IPS-11a (cell line): ENCODE data around the gene SUSD4.

Experiments used
- H3K4me3 ChIP-seq: one replicate; pipeline ENCODE4 v1.5.1; 2013; ENCODE audit warnings: low read depth, low read length, control low read depth

SUSD4 gene

DNA sequence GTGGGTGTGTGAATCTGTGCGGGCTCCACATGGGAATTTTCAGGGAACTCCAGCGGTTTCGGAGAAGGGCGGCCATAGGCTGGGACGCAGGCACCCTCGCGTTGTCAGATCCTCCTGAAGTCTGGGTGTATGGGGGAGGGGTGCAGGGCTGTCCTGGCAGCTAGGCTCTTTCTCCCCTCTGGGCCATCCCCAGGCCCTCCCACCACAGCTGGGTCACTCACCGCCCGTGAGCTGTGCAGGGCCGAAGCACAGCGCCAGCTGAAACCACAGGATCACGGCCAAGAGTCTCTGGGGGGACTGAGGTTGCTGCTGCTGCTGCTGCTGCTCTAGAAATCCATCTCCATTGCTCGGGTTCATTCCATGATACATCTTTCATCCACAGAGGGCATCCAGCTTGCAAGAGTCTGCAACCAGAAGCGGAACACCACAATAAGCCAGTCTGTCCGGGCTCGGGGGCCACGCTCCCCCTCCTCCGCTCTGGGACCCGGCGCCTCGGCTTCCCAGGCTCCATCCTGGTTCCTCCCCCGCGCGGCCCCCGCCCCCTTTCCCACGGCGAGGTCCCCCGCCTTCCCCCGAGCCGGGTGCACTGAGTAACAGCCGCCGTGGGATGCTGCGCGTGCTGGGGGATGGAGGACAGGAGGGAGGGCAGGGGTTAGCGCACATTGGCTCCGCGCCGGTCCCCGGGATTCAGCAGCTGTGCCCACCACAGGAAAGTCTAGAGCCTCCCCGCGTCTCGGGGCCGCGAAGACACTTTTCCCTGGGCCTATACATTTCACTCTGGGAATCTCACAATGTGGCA, 720 bp downstream of the SUSD4 start:
- H3K4me3 ChIP-seq, result peak overlapping the region; percentile 54

DNA sequence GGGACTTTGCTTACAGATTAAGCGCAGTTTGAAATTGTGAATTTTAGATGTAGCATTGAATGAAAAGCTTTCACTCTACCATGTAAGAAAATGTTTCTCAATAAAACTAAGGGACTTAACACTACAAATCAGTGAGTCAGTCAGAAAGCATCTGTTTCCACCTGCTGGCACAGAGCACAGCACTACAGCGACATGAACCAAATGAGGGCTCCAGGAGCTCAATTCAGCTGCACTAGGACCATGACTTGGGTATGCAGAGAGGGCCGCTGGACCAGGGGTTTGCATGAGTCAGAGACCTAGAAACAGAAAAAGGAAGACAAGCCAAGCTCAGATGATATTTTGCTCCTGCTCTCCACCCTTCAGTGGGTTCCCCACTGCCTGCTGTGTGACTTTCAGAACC, 5.2 kb downstream of the SUSD4 start:
- no peak overlapping the region for H3K4me3 ChIP-seq

DNA sequence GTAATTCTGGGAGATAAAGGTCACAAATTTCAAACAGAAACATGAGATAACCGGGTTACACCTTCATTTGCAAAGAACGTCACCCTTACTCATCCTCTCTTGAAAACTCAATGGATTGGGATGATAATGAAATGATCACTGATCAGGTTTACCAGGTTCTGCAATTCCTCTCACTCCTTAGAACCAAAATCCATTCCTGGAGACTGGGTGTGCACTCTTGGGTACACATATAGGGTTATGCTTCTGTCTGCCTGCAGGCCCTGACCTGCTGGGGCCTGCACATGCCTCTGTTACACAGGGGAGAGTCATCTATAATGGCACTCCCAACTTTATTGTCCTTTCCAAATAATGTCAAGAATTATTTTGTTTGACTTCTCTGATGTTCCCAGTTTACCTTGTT, 8.3 kb downstream of the SUSD4 start:
- no peak overlapping the region for H3K4me3 ChIP-seq

- H3K4me3 ChIP-seq, result no peak overlapping the region
Measured at GRCh38 chr1:223353939-223354338, 10.0 kb downstream of the SUSD4 start.

GRCh38 chr1:223352944-223353343, 11.0 kb downstream of the SUSD4 start:
- no peak overlapping the region for H3K4me3 ChIP-seq

GRCh38 chr1:223350361-223350908, 13.5 kb downstream of the SUSD4 start:
- H3K4me3 ChIP-seq, result no peak overlapping the region

- H3K4me3 ChIP-seq, result no peak overlapping the region
Measured at GRCh38 chr1:223349241-223349640, 14.7 kb downstream of the SUSD4 start.

DNA sequence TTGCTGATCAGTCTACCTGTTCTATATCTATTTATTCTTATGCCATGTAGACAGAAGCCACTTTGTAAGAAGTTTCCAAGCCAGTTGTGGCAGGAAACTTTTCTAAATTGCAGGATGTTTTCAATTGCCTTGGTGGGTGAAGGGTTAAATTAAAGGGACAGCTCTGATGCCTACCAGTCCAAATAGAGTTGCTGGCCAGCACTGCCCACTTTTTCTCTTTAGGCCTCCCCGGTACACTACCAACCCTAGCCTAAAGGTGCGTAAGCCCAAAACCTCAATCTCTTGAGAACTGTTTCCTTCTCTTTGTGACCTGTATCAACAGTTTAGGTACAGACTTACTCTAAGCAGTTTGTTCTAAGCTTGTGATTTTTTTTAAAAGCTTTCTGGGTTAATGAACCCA, 15.5 kb downstream of the SUSD4 start:
- H3K4me3 ChIP-seq, result no peak overlapping the region

GRCh38 chr1:223347583-223347982, 16.4 kb downstream of the SUSD4 start:
- no peak overlapping the region for H3K4me3 ChIP-seq

DNA sequence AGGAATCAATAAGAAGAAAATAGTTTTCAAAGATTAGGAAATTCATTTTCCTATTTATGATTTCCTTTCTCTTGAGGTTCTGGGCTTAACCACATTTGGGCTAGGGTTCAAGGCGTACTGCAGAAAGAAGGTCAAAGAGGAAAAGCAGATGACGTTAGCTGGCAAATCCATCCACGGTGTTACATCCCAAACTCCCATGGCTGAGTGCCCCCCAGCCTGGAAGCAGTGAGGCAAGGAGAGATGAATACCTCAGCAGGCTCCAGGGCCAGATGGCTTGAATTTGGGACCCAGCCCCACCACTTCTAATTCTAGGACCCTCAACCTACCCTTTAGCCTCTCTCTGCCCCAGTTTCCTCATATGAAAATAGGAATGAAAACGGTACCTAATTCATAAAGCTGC, 17.7 kb downstream of the SUSD4 start:
- H3K4me3 ChIP-seq, result no peak overlapping the region

DNA sequence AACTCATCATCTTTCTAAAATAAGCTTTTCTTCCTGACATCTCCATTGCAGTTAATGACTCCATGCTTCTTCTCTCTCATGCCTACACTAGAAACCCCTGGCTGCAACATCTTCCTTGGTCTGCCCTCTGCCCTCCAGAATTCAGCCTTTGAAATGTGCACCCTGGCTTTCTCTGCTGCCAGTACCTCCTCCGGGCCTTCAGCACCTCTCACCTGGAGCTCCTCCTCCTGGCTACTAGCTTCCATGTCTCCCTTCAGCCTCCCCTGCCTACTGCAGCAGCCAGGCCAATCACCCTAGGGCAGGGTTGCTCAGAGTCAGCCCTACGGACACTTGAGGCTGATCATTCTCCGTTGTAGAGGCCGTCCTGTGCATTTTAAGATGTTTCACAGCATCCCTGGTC, 18.3 kb downstream of the SUSD4 start:
- no peak overlapping the region for H3K4me3 ChIP-seq

DNA sequence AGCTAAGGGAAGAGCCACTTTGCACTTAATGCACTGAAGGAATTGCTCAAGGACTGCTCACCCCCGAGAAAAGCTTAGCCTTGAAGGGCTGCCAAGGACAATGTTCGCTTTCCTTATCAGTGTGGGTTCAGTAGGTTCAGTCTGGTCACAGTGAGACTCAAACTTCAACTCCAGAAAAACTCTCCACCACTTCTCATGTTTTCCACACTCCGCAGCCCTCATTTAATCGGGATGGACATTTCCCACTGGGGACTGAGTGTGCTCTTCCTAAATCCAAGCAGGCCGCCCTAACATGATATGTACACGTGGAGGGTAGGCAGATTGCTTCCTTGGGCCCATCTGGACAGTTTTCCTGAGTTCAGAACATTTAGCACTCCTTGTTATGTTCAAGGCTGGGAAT, 19.5 kb downstream of the SUSD4 start:
- no peak overlapping the region for H3K4me3 ChIP-seq

GRCh38 chr1:223343692-223344091, 20.3 kb downstream of the SUSD4 start:
- H3K4me3 ChIP-seq, result no peak overlapping the region

DNA sequence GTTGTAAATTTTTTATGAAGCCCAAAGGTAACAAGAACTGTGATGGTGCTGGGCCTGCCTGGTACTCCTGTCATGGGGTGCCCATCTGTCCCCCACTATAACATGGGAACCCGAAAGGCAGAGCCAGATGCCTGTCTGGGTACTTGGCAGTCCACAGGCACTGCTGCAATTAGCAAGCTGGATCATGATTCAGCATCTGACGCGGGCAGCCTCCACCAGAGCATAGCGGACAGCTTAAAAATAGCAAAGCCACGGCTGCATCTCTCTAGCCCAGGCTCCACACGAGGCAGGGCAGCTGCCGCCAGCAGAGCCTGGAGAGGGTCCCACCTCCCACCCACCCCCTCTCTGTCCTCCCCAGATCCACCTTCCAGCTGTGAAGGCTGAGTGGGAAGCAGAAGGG, 22.9 kb downstream of the SUSD4 start:
- no peak overlapping the region for H3K4me3 ChIP-seq

GRCh38 chr1:223340637-223341036, 23.3 kb downstream of the SUSD4 start:
- H3K4me3 ChIP-seq, result no peak overlapping the region

- H3K4me3 ChIP-seq, result no peak overlapping the region
Measured at GRCh38 chr1:223339861-223340260, 24.1 kb downstream of the SUSD4 start.

- no peak overlapping the region for H3K4me3 ChIP-seq
Measured at GRCh38 chr1:223338811-223339746, 24.9 kb downstream of the SUSD4 start.

- H3K4me3 ChIP-seq, result no peak overlapping the region
Measured at GRCh38 chr1:223337174-223337869, 26.7 kb downstream of the SUSD4 start.

- H3K4me3 ChIP-seq, result no peak overlapping the region
Measured at GRCh38 chr1:223334156-223334555, 29.8 kb downstream of the SUSD4 start.

GRCh38 chr1:223332997-223333396, 31.0 kb downstream of the SUSD4 start:
- H3K4me3 ChIP-seq, result no peak overlapping the region

- no peak overlapping the region for H3K4me3 ChIP-seq
Measured at GRCh38 chr1:223331929-223332328, 32.0 kb downstream of the SUSD4 start.
